Activated B cell treated with CpG ODN at 0.5 μM for 24 hours (primary cell): ENCODE measurements around the gene VOPP1. TPM values are rescaled to one million over a fixed set of nuclear protein-coding genes. Genes with fewer than 3 reads are reported as not detected.
"Not testable (repeated sequence)": the region's sequence is repeated elsewhere in the genome, so short reads cannot be mapped to it uniquely, and the experiment has no call there.

Experiments
- ATAC-seq: fragments of 200-7000 bp; cut with Tn5 transposase; one replicate; pipeline ENCODE4 v1.10.0; 2021; ENCODE audit warnings: low read depth, mild to moderate bottlenecking, moderate library complexity
- CTCF ChIA-PET: fragments of 350-600 bp; sonication (Branson Sonifier 250); formaldehyde crosslinking; loops from one replicate; lab custom pipeline; 2021; ENCODE audit warnings: antibody characterized with exemption; lab: Charles Lee
- POLR2A ChIA-PET: fragments of 350-600 bp; sonication (Branson Sonifier 250); formaldehyde crosslinking; loops from one replicate; lab custom pipeline; 2021; ENCODE audit warnings: antibody characterized with exemption; lab: Charles Lee
- DNase-seq: peaks from one replicate; pipeline ENCODE4 v3.0.0; 2022
- H3K27ac Mint-ChIP-seq: one replicate; pipeline ENCODE4 v1.8.0; 2020; ENCODE audit warnings: mixed read lengths
- H3K27me3 Mint-ChIP-seq: one replicate; pipeline ENCODE4 v1.8.0; 2021; ENCODE audit warnings: mixed read lengths
- H3K36me3 Mint-ChIP-seq: one replicate; pipeline ENCODE4 v1.8.0; 2021; ENCODE audit warnings: low read depth, mixed read lengths
- H3K4me1 Mint-ChIP-seq: one replicate; pipeline ENCODE4 v1.8.0; 2021; ENCODE audit warnings: mixed read lengths
- H3K4me3 Mint-ChIP-seq: one replicate; pipeline ENCODE4 v1.8.0; 2020; ENCODE audit warnings: mild to moderate bottlenecking, mixed read lengths
- H3K9me3 Mint-ChIP-seq: one replicate; pipeline ENCODE4 v1.8.0; 2020; ENCODE audit warnings: mixed read lengths
- intact Hi-C: fragments of 100-400 bp; cut with micrococcal nuclease; formaldehyde crosslinking; loops from one replicate; pipeline ENCODE4 v1.15.1; 2024
- total RNA-seq: library from RNA; stranded (reverse); gene quantifications from 2 replicates; pipeline ENCODE4 v1.2.3, GENCODE V29; 2022
- TF ChIP-seq, protein P1 (sequence below): fragments of 200-600 bp; IDR thresholded peaks from one replicate; pipeline ENCODE4 v1.8.0; 2022; ENCODE audit warnings: antibody characterized with exemption, mild to moderate bottlenecking

The VOPP1 gene
- total RNA-seq, 1 donor from 2014 or later, result 438 TPM

DNA sequence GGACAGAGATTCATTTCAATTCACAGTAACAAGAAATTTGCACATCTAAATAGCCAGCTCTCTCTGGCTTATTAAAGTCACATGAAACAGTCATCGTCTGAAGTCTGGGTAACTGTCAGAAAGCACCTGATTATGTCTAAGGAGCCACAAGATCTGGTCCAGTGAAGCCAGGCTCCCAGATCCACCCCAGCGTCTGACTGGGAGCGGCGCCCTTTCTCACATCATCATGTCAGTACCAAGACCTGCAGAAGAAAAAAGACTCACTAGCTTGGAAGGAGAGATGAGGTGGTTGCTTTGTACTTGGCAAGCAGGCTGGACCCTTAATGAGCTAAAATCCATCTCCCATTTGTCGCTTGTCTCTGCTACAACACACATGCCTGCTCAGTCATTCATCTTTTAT is 58.4 kb downstream of the VOPP1 start:
- no peak for DNase-seq
- CTCF ChIA-PET, result interaction anchor here (1.0 to 1.7 kb wide), 2 partner anchors 9 to 23 kb away, joined by 3 to 4 read pairs; no protein-coding TSS in a partner anchor
- peaks cover 88% of the 10 kb centered on the region for H3K36me3 Mint-ChIP-seq
- H3K9me3 Mint-ChIP-seq, result no peaks in the 10 kb centered on the region
- peak overlapping the region; percentile 80 for H3K27ac Mint-ChIP-seq
- H3K4me3 Mint-ChIP-seq, result peak overlapping the region; percentile 42
- no peak for ATAC-seq
- TF ChIP-seq, protein P1, sequence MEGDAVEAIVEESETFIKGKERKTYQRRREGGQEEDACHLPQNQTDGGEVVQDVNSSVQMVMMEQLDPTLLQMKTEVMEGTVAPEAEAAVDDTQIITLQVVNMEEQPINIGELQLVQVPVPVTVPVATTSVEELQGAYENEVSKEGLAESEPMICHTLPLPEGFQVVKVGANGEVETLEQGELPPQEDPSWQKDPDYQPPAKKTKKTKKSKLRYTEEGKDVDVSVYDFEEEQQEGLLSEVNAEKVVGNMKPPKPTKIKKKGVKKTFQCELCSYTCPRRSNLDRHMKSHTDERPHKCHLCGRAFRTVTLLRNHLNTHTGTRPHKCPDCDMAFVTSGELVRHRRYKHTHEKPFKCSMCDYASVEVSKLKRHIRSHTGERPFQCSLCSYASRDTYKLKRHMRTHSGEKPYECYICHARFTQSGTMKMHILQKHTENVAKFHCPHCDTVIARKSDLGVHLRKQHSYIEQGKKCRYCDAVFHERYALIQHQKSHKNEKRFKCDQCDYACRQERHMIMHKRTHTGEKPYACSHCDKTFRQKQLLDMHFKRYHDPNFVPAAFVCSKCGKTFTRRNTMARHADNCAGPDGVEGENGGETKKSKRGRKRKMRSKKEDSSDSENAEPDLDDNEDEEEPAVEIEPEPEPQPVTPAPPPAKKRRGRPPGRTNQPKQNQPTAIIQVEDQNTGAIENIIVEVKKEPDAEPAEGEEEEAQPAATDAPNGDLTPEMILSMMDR, result no peak
- no peaks in the 10 kb centered on the region for H3K27me3 Mint-ChIP-seq
- POLR2A ChIA-PET, result interaction anchor here (0.8 to 24.3 kb wide), 5 partner anchors 9 to 58 kb away, joined by 3 to 357 read pairs (median 10); partner anchors contain the start of gene VOPP1
- peaks cover 97% of the 10 kb centered on the region for H3K4me1 Mint-ChIP-seq
- intact Hi-C loops, result no loop called here

DNA sequence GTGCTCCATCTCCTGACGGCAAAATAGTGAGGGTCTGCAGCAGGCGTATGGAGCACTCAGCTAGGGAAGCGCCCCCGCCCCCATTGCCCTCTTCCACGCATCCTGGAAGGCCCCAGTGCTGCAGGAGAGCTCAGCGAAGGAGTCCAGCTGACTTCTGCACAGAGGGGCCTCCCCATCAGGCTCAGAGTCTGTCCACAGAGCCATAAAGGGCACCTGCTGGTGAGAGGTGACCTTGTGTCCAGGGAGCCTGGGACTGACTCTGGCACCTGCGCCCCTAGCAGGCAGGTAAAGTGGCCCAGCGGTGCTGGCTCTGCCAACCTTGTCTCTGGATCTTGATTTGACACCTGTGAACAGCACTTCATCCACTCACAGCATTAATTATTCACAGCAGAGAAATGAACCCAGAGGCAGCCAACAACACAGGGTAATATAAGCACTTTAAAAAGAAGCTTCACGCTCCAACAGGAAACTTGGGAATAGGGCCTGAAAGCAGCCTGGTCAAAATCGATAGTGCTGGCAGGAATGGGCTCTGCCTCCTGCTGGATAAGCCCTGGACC is 59.6 kb downstream of the VOPP1 start:
- no peaks in the 10 kb centered on the region for H3K27me3 Mint-ChIP-seq
- peak overlapping the region; percentile 80 for H3K27ac Mint-ChIP-seq
- intact Hi-C loops, result no loop called here
- H3K36me3 Mint-ChIP-seq, result peaks cover 81% of the 10 kb centered on the region
- CTCF ChIA-PET, result interaction anchor here (1.7 kb wide), 1 partner anchor 24 kb away, joined by 4 read pairs; no protein-coding TSS in a partner anchor
- TF ChIP-seq, protein P1, result no peak
- ATAC-seq, result no peak
- no peaks in the 10 kb centered on the region for H3K9me3 Mint-ChIP-seq
- no peak overlapping the region for H3K4me3 Mint-ChIP-seq
- POLR2A ChIA-PET, result interaction anchor here (0.6 to 24.3 kb wide), 4 partner anchors 10 to 60 kb away, joined by 4 to 357 read pairs (median 20); partner anchors contain the start of gene VOPP1
- peaks cover 94% of the 10 kb centered on the region for H3K4me1 Mint-ChIP-seq
- DNase-seq, result no peak

DNA sequence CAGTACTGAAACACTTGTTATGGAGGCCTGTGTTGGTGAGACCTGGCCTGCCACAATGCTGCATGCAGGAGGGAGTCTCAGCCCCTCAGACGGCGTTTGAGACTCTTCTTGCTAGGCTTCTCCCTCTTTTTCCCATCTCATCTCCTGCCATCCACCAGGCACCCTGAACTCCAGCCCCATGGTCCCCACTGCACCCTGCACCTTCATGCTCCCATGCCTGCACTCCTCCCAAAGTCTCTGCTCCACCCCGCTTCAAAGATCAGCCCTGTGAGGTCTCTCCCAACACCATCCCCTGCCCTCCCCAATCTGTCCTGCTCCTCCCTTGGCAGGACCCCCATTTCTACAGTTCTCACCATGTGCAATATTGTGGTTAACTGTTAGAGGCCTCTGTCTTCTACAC is 61.7 kb downstream of the VOPP1 start:
- ChIA-PET CTCF (no interaction called here), POLR2A (interaction anchor here (0.6 to 24.3 kb wide), 2 partner anchors 25 to 230 kb away, joined by 4 to 357 read pairs; no protein-coding TSS in a partner anchor)
- TF ChIP-seq, protein P1, result no peak
- no peak for DNase-seq
- Mint-ChIP-seq H3K36me3 (peaks cover 77% of the 10 kb centered on the region), H3K4me3 (no peak overlapping the region), H3K9me3 (no peaks in the 10 kb centered on the region), H3K27me3 (no peaks in the 10 kb centered on the region), H3K4me1 (peaks cover 89% of the 10 kb centered on the region), H3K27ac (peak overlapping the region; percentile 69)
- intact Hi-C loops, result loop anchor here (2.0 kb wide), 1 partner anchor 16 kb away; no protein-coding TSS in a partner anchor
- ATAC-seq, result no peak

DNA sequence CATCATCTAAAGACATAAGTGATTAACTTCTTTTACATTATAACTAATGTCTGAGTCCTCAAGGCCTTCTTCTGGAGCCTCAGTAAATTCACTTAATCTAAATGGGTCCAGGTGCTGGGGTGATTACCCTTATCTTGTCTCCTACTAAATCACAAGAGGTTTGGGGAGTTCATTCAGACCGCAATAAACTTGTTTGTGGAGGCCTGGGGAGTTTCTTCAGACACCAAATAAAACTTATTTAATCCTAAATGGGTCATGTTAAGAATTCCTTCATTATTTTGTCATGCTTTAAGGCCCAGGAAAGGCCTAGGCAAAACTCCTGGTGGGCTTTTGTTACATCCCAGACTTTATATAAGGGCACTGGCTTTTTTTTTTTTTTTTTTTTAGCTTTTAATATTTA is 62.1 kb downstream of the VOPP1 start:
- H3K27me3 Mint-ChIP-seq, DNase-seq, CTCF ChIA-PET, H3K9me3 Mint-ChIP-seq, H3K4me3 Mint-ChIP-seq, ATAC-seq: not testable (repeated sequence)
- intact Hi-C loops, result loop anchor here (2.0 kb wide), 1 partner anchor 17 kb away; no protein-coding TSS in a partner anchor
- Mint-ChIP-seq H3K36me3 (peaks cover 75% of the 10 kb centered on the region), H3K27ac (peak overlapping the region; percentile 69), H3K4me1 (peaks cover 88% of the 10 kb centered on the region)
- POLR2A ChIA-PET, result interaction anchor here (0.6 to 24.3 kb wide), 3 partner anchors 20 to 230 kb away, joined by 3 to 357 read pairs (median 4); no protein-coding TSS in a partner anchor

DNA sequence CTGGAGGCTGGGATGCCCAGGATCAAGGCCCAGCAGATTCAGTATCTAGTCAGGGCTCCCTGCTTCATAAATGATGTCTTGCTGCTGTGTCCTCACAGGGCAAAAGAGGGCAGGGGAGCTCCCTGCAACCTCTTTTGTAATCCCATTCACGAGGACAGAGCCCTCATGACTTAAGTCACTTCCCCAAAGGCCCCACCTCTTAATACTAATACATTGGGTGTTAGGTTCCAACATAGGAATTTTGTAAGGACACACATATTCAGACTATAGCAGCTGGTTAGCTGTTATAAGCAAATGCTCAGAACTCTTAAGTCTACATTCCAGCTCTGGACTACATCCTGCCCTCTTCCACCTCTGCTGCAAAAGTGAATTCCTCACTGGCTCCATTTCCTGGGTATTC is 63.0 kb downstream of the VOPP1 start:
- CTCF ChIA-PET, result interaction anchor here (1.2 to 1.5 kb wide), 3 partner anchors 15 to 90 kb away, joined by 3 to 5 read pairs (median 3); no protein-coding TSS in a partner anchor
- peak overlapping the region; percentile 19 for H3K4me3 Mint-ChIP-seq

More for the DNA sequence above, 63.0 kb downstream of the VOPP1 start:
- TF ChIP-seq, protein P1, result no peak
- POLR2A ChIA-PET, result interaction anchor here (1.2 to 24.3 kb wide), 2 partner anchors 19 to 26 kb away, joined by 3 to 357 read pairs; no protein-coding TSS in a partner anchor
- H3K27ac Mint-ChIP-seq, result peak overlapping the region; percentile 73
- no peak for ATAC-seq
- H3K36me3 Mint-ChIP-seq, result peaks cover 74% of the 10 kb centered on the region
- intact Hi-C loops, result loop anchor here (2.0 to 10.0 kb wide), 2 partner anchors 61 to 215 kb away; no protein-coding TSS in a partner anchor
- no peak for DNase-seq
- H3K27me3 Mint-ChIP-seq, result no peaks in the 10 kb centered on the region
- peaks cover 88% of the 10 kb centered on the region for H3K4me1 Mint-ChIP-seq
- no peaks in the 10 kb centered on the region for H3K9me3 Mint-ChIP-seq
